Ishikawa (cell line): ENCODE results near the gene ATOX1.

Source experiments
- CEBPB ChIP-seq: IDR thresholded peaks from 2 replicates; pipeline ENCODE4 v1.6.1; 2012
- CREB1 ChIP-seq: IDR thresholded peaks from 2 replicates; pipeline ENCODE4 v1.6.1; 2012; ENCODE audit warnings: low read depth
- EGR1 ChIP-seq: IDR thresholded peaks from 2 replicates; pipeline ENCODE4 v1.6.1; 2012
- EP300 ChIP-seq: IDR thresholded peaks from 2 replicates; pipeline ENCODE4 v1.6.1; 2012; ENCODE audit warnings: borderline replicate concordance
- FOXM1 ChIP-seq: IDR thresholded peaks from 2 replicates; pipeline ENCODE4 v1.6.1; 2012; ENCODE audit warnings: low read depth, borderline replicate concordance
- NFIC ChIP-seq: IDR thresholded peaks from 2 replicates; pipeline ENCODE4 v1.6.1; 2012
- RAD21 ChIP-seq: IDR thresholded peaks from 2 replicates; pipeline ENCODE4 v1.6.1; 2012; ENCODE audit warnings: low read depth
- TAF1 ChIP-seq: IDR thresholded peaks from 2 replicates; pipeline ENCODE4 v1.6.1; 2012; ENCODE audit warnings: low read depth, mild to moderate bottlenecking
- TCF12 ChIP-seq: IDR thresholded peaks from 2 replicates; pipeline ENCODE4 v1.6.1; 2012; ENCODE audit warnings: low read depth
- TEAD4 ChIP-seq: IDR thresholded peaks from 2 replicates; pipeline ENCODE4 v1.6.1; 2012
- YY1 ChIP-seq: IDR thresholded peaks from 2 replicates; pipeline ENCODE4 v1.6.1; 2012; ENCODE audit warnings: low read depth
- ZBTB7A ChIP-seq: IDR thresholded peaks from 2 replicates; pipeline ENCODE4 v1.6.1; 2012; ENCODE audit warnings: low read depth
- TF ChIP-seq, protein P1 (sequence below): IDR thresholded peaks from 2 replicates; pipeline ENCODE4 v1.6.1; 2012
- TF ChIP-seq, protein P2 (sequence below): IDR thresholded peaks from 2 replicates; pipeline ENCODE4 v1.6.1; 2012; ENCODE audit warnings: low read depth, mild to moderate bottlenecking
- TF ChIP-seq, protein P3 (sequence below): IDR thresholded peaks from 2 replicates; pipeline ENCODE4 v1.6.1; 2012

ATOX1 gene, protein sequence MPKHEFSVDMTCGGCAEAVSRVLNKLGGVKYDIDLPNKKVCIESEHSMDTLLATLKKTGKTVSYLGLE

DNA sequence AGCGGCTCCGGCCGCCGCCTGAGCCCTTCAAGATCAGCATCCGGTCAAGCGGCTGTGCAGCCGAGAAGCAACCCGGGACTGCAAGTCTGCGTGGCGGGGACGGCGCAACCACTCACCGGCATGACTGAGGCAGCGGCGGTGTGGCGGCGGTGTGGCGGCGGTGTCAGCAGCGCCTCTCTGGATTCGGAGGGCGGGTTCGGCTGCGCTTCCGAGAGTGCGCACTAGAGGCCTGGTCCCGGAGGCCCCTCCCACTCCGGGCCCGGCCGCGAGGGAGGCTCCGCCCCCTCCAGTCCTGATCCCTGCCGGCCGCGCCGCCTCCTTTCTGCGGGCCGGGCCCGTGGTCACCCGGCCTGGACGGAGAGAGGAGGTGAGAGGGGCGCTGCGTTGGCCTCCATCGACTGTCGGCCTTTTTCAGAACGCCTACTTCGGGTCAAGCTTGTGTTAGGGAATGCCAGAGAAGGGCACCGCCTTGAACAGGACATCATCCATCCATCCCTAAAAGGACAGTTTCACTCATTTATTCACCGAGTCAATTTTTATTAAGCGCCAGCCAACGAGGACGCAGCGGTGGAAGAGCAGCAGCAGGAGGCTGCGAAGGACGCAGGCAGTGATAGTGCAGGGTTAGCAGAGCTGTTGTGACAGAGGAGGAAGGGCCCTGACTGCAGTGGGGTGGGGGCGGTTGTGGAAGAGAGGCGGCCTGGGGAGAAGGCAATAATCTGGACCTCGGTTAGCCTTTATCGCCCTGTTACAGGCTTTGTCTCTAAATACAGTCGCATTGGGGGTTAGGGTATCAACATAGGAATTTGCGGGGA, at the start of gene ATOX1:
Gene ATOX1 (minus strand): TSS at position 202 of the 812 bp plus-strand sequence. CDS start 80 bp downstream, at position 122.
- TF ChIP-seq EGR1 = no peak
- peak; percentile 89 for TF ChIP-seq TAF1
- TF ChIP-seq YY1 = no peak
- TF ChIP-seq, protein P1, sequence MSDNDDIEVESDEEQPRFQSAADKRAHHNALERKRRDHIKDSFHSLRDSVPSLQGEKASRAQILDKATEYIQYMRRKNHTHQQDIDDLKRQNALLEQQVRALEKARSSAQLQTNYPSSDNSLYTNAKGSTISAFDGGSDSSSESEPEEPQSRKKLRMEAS = peak; percentile 82
- TF ChIP-seq, protein P2, sequence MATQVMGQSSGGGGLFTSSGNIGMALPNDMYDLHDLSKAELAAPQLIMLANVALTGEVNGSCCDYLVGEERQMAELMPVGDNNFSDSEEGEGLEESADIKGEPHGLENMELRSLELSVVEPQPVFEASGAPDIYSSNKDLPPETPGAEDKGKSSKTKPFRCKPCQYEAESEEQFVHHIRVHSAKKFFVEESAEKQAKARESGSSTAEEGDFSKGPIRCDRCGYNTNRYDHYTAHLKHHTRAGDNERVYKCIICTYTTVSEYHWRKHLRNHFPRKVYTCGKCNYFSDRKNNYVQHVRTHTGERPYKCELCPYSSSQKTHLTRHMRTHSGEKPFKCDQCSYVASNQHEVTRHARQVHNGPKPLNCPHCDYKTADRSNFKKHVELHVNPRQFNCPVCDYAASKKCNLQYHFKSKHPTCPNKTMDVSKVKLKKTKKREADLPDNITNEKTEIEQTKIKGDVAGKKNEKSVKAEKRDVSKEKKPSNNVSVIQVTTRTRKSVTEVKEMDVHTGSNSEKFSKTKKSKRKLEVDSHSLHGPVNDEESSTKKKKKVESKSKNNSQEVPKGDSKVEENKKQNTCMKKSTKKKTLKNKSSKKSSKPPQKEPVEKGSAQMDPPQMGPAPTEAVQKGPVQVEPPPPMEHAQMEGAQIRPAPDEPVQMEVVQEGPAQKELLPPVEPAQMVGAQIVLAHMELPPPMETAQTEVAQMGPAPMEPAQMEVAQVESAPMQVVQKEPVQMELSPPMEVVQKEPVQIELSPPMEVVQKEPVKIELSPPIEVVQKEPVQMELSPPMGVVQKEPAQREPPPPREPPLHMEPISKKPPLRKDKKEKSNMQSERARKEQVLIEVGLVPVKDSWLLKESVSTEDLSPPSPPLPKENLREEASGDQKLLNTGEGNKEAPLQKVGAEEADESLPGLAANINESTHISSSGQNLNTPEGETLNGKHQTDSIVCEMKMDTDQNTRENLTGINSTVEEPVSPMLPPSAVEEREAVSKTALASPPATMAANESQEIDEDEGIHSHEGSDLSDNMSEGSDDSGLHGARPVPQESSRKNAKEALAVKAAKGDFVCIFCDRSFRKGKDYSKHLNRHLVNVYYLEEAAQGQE = no peak
- no peak for TF ChIP-seq CEBPB
- TF ChIP-seq EP300 = no peak
- TF ChIP-seq RAD21 = no peak
- TF ChIP-seq, protein P3, sequence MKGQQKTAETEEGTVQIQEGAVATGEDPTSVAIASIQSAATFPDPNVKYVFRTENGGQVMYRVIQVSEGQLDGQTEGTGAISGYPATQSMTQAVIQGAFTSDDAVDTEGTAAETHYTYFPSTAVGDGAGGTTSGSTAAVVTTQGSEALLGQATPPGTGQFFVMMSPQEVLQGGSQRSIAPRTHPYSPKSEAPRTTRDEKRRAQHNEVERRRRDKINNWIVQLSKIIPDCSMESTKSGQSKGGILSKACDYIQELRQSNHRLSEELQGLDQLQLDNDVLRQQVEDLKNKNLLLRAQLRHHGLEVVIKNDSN = 0 out of 2 replicates have a peak, but pooled peaks have one; percentile 22
- no peak for TF ChIP-seq ZBTB7A
- no peak for TF ChIP-seq CREB1
- 0 out of 2 replicates have a peak, but pooled peaks have one; percentile 15 for TF ChIP-seq TCF12
- TF ChIP-seq TEAD4 = no peak
- TF ChIP-seq FOXM1 = no peak

DNA sequence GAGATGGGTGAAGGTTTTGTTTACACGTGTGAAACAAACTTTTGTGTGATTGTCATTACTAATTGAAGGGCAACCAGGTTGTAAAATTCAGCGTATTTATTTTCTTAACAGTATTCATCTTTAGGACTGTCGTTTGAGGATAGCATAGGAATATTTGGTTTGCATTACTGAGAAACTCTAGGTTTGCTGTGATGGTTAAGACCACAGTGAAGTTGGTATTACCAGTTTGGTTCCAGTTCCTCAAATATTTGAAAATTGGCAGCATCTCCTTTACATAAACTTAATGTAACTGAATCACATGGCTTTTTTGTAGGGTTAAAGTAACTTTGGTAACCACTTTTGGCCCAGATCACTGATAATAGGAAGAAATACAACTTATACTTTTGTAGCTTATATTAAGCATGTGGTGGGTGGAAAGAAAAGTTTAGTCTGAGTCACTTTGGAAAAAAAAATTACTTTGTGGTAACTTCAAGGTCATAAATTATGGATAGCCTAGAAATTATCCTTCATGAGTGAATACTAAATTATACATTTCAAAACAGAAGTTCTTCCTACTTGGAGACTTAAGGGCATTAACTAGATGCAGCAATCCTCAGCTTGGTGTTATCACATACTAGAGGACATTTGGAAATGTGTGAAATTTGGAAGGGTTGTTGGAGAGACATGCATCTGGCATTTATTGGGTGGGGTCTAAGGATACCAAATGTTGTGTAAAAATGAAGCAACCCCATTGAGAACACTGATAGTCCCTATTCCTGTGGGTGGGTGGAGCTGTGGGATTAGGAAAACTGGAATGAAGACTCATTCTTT, 47.2 kb upstream of the ATOX1 start:
- TF ChIP-seq TCF12 = no peak

DNA sequence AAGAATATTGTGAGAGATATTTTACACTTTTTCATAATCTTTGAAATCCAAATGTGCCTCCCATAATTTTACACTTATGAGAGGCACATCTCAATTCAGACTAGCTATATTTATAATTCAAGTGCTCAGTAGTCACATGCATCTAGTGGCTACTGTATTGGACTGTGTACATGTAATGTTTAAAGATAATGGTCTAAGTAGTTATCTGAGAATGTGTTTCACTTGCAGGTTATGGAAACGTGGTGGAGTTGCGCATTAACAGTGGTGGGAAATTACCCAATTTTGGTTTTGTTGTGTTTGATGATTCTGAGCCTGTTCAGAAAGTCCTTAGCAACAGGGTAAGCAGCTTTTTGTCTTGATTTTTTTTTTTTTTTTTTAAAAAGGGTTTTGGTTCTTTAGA, 42.1 kb upstream of the ATOX1 start:
- TF ChIP-seq TEAD4 (no peak), ZBTB7A (no peak), FOXM1 (no peak), CREB1 (no peak), EGR1 (no peak), EP300 (no peak), TCF12 (no peak), RAD21 (no peak), NFIC (no peak), CEBPB (no peak), YY1 (no peak), TAF1 (no peak)
- TF ChIP-seq, protein P3 = no peak
- TF ChIP-seq, protein P2 = no peak
- TF ChIP-seq, protein P1 = no peak

DNA sequence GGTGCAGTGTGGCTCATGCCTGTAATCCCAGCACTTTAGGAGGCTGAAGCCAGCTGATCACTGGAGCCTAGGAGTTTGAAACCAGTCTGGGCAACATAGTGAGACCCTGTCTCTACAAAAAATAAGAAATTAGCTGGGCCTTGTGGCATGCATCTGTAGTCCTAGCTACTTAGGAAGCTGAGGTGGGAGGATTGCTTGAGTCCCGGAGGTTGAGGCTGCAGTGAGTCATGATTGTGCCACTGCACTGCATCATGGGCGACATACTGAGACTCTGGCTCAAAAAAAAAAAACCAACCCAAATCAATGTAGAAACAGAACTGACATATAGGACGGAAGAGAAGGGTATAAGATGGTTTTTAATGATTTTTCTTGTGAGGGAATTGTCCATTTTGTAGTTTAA, 41.0 kb upstream of the ATOX1 start:
- TF ChIP-seq CEBPB (no peak), FOXM1 (no peak), TEAD4 (no peak), TCF12 (no peak)
- TF ChIP-seq, protein P2 = no peak
- TF ChIP-seq, protein P3 = no peak
